CD8-positive, alpha-beta memory T cell (primary cell): ENCODE results near the gene LUZP2. TPM values are rescaled to one million over a fixed set of nuclear protein-coding genes. Genes with fewer than 3 reads are reported as not detected.
A peak's percentile ranks its signal among the peaks of the same experiment; 100 is the strongest.
"Not testable (repeated sequence)": the region's sequence is repeated elsewhere in the genome, so short reads cannot be mapped to it uniquely, and the experiment has no call there.

Experiments
- CTCF ChIA-PET: fragments of 350-600 bp; sonication (Branson Sonifier 250); formaldehyde crosslinking; loops from one replicate; lab custom pipeline; 2021; ENCODE audit warnings: antibody characterized with exemption; lab: Charles Lee
- POLR2A ChIA-PET: fragments of 350-600 bp; sonication (Branson Sonifier 250); formaldehyde crosslinking; loops from one replicate; lab custom pipeline; 2021; ENCODE audit warnings: antibody characterized with exemption; lab: Charles Lee
- DNase-seq, 5 donors: peaks; one replicate each; pipeline versions ENCODE4 v3.0.0 to v3.0.0-alpha.2; 2020 to 2022; ENCODE audit warnings: mixed read lengths in 1 of 5
- H3K27ac ChIP-seq: one replicate; pipeline ENCODE4 v1.7.0; 2013; ENCODE audit warnings: low read depth, mild to moderate bottlenecking, low read length, moderate library complexity
- H3K27me3 ChIP-seq: 2 replicates; pipeline ENCODE4 v1.7.0; 2013; ENCODE audit warnings: low read length, mild to moderate bottlenecking; ENCODE audit not compliant: insufficient read depth, poor library complexity, severe bottlenecking
- H3K36me3 ChIP-seq: 2 replicates; pipeline ENCODE4 v1.7.0; 2013; ENCODE audit warnings: mild to moderate bottlenecking, low read length, moderate library complexity; ENCODE audit not compliant: insufficient read depth
- H3K4me1 ChIP-seq: 2 replicates; pipeline ENCODE4 v1.7.0; 2013; ENCODE audit warnings: mild to moderate bottlenecking, low read length, moderate library complexity; ENCODE audit not compliant: insufficient read depth
- H3K4me3 ChIP-seq: 2 replicates; pipeline ENCODE4 v1.7.0; 2013; ENCODE audit warnings: mild to moderate bottlenecking, low read length
- H3K9me3 ChIP-seq: 2 replicates; pipeline ENCODE4 v1.7.0; 2013; ENCODE audit warnings: mild to moderate bottlenecking, low read length
- H3K27ac Mint-ChIP-seq, 8 donors: one replicate each; pipeline ENCODE4 v1.8.0; 2020 to 2021; ENCODE audit warnings: mixed read lengths in 8 of 8, mild to moderate bottlenecking in 6 of 8, inconsistent platforms in 3 of 8, moderate library complexity in 3 of 8
- H3K27me3 Mint-ChIP-seq, 2 donors: one replicate each; pipeline ENCODE4 v1.8.0; 2020 to 2021; ENCODE audit warnings: mixed read lengths in 2 of 2, mild to moderate bottlenecking in 1 of 2, moderate library complexity in 1 of 2
- H3K36me3 Mint-ChIP-seq, 3 donors: one replicate each; pipeline ENCODE4 v1.8.0; 2020 to 2021; ENCODE audit warnings: mixed read lengths in 3 of 3, inconsistent platforms in 1 of 3, mild to moderate bottlenecking in 1 of 3
- H3K4me1 Mint-ChIP-seq, 3 donors: one replicate each; pipeline ENCODE4 v1.8.0; 2020 to 2021; ENCODE audit warnings: mixed read lengths in 3 of 3, inconsistent platforms in 1 of 3, mild to moderate bottlenecking in 1 of 3
- H3K4me3 Mint-ChIP-seq, 7 donors: one replicate each; pipeline ENCODE4 v1.8.0; 2020 to 2021; ENCODE audit warnings: mixed read lengths in 7 of 7, mild to moderate bottlenecking in 6 of 7, moderate library complexity in 4 of 7, inconsistent platforms in 2 of 7
- H3K9me3 Mint-ChIP-seq, 5 donors: one replicate each; pipeline ENCODE4 v1.8.0; 2020 to 2022; ENCODE audit warnings: mixed read lengths in 5 of 5, mild to moderate bottlenecking in 3 of 5, moderate library complexity in 2 of 5, inconsistent platforms in 1 of 5
- polyA plus RNA-seq: library from polyadenylated mRNA; unstranded; fragments of 300-500 nt; fragmentation: Illumina TruSeq; gene quantifications from one replicate; pipeline ENCODE4 v1.2.3, GENCODE V29; 2021
- total RNA-seq, 2 experiments: library from RNA; stranded (reverse); gene quantifications; one replicate each; pipeline ENCODE4 v1.2.3, GENCODE V29; 2021

The LUZP2 gene
- total and polyA plus RNA-seq, 3 experiments from 2014 or later = not detected

- Mint-ChIP-seq H3K4me3 (no peak overlapping the region), H3K27ac (no peak overlapping the region), H3K4me1 (no peaks in the 10 kb centered on the region), H3K36me3 (no peaks in the 10 kb centered on the region), H3K27me3 (no peaks in the 10 kb centered on the region), H3K9me3 (peaks cover 0 to 29% (median 6%) of the 10 kb centered on the region in 5 donors)
- no peak for DNase-seq
- Histone ChIP-seq H3K4me1 (no peaks in the 10 kb centered on the region), H3K27ac (no peak overlapping the region), H3K36me3 (no peaks in the 10 kb centered on the region), H3K27me3 (no peaks in the 10 kb centered on the region), H3K4me3 (no peak overlapping the region), H3K9me3 (no peaks in the 10 kb centered on the region)
- ChIA-PET POLR2A (no interaction called here), CTCF (interaction anchor here (0.8 kb wide), 1 partner anchor 14 kb away, joined by 3 read pairs; no protein-coding TSS in a partner anchor)
Observed at GRCh38 chr11:24885580-24886173, 388.8 kb downstream of the LUZP2 start.

- no peak for DNase-seq
- no peaks in the 10 kb centered on the region for H3K9me3 ChIP-seq
- no peak overlapping the region for H3K4me3 ChIP-seq
- H3K27me3 ChIP-seq = no peaks in the 10 kb centered on the region
- no peaks in the 10 kb centered on the region for H3K4me1 ChIP-seq
- CTCF ChIA-PET = no interaction called here
- Mint-ChIP-seq H3K4me3 (no peak overlapping the region), H3K36me3 (no peaks in the 10 kb centered on the region), H3K27me3 (no peaks in the 10 kb centered on the region), H3K27ac (no peak overlapping the region), H3K9me3 (peaks cover 0 to 24% (median 2%) of the 10 kb centered on the region in 5 donors), H3K4me1 (no peaks in the 10 kb centered on the region)
- POLR2A ChIA-PET = no interaction called here
- no peaks in the 10 kb centered on the region for H3K36me3 ChIP-seq
- H3K27ac ChIP-seq = no peak overlapping the region
Observed at GRCh38 chr11:24886880-24887619, 390.2 kb downstream of the LUZP2 start.

DNA sequence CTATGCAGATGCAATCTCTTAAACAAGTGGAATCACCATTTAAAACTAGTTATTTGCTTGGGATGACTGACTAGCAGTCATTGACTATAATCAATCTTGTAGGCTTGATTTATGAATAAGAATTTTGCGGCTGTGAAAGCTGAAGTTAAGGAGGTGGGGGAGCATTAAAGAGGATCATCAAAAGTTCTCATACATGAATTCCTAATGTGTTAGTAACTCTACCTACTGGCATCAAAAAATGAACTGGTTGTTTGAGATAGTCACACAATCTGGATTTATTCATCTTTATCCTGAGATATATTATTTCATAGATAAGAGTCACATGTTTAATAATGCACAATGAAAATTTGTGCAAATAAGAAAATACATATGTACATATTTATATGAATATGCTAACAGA, 393.6 kb downstream of the LUZP2 start:
- H3K27ac Mint-ChIP-seq = no peak overlapping the region
- DNase-seq = no peak
- no peaks in the 10 kb centered on the region for H3K4me1 Mint-ChIP-seq
- ChIA-PET CTCF (no interaction called here), POLR2A (no interaction called here)
- no peaks in the 10 kb centered on the region for H3K36me3 Mint-ChIP-seq
- no peak overlapping the region for H3K27ac ChIP-seq
- no peaks in the 10 kb centered on the region for H3K9me3 ChIP-seq
- no peak overlapping the region for H3K4me3 ChIP-seq
- no peaks in the 10 kb centered on the region for H3K27me3 ChIP-seq
- peaks cover 0 to 32% (median 5%) of the 10 kb centered on the region in 5 donors for H3K9me3 Mint-ChIP-seq
- no peaks in the 10 kb centered on the region for H3K36me3 ChIP-seq
- no peaks in the 10 kb centered on the region for H3K4me1 ChIP-seq
- no peaks in the 10 kb centered on the region for H3K27me3 Mint-ChIP-seq
- no peak overlapping the region for H3K4me3 Mint-ChIP-seq

DNA sequence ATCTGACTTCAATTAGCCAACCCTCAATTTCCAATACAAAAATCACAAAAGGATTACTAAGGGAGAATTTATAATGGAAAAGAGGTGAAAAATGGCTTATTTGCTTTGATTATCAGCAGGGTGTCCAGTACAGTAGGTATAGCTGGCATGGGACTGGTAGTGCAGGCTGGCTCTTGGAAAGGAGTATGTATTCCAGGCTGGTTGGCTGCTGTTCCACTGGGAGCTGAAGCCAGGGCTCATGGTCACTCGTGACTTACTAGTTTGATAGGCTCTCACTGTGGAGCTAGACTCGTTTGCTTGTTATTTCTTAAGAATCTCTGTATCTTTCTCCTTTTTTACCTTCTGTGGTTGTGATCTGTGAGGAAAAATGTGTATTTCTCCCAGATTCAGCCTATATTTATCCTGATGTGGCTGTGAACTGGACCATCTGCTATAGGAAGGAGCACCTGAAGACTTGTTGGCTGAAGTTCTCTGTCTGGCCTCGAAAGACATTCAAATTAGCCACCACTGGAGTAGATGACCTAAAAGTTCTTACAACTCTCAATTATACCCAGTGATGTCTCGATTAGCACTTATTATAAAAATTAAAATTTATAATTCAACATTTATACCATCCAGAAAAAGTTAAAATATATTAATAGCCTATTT, 395.1 kb downstream of the LUZP2 start:
- DNase-seq, H3K27ac ChIP-seq, H3K9me3 ChIP-seq, H3K27me3 ChIP-seq, H3K4me3 Mint-ChIP-seq, H3K4me1 ChIP-seq, H3K4me1 Mint-ChIP-seq, POLR2A ChIA-PET, CTCF ChIA-PET, H3K36me3 Mint-ChIP-seq, H3K27me3 Mint-ChIP-seq, H3K4me3 ChIP-seq, H3K27ac Mint-ChIP-seq, H3K36me3 ChIP-seq: not testable (repeated sequence)
- peaks cover 0 to 32% (median 5%) of the 10 kb centered on the region in 5 donors for H3K9me3 Mint-ChIP-seq

GRCh38 chr11:24896118-24896835, 399.4 kb downstream of the LUZP2 start:
- POLR2A ChIA-PET = no interaction called here
- Mint-ChIP-seq H3K4me1 (no peaks in the 10 kb centered on the region), H3K4me3 (no peak overlapping the region), H3K9me3 (peaks cover 0 to 32% (median 12%) of the 10 kb centered on the region in 5 donors), H3K27me3 (no peaks in the 10 kb centered on the region), H3K27ac (no peak overlapping the region), H3K36me3 (no peaks in the 10 kb centered on the region)
- Histone ChIP-seq H3K4me3 (no peak overlapping the region), H3K4me1 (no peaks in the 10 kb centered on the region), H3K27me3 (no peaks in the 10 kb centered on the region), H3K27ac (no peak overlapping the region), H3K36me3 (no peaks in the 10 kb centered on the region), H3K9me3 (no peaks in the 10 kb centered on the region)
- CTCF ChIA-PET = no interaction called here
- DNase-seq = no peak

DNA sequence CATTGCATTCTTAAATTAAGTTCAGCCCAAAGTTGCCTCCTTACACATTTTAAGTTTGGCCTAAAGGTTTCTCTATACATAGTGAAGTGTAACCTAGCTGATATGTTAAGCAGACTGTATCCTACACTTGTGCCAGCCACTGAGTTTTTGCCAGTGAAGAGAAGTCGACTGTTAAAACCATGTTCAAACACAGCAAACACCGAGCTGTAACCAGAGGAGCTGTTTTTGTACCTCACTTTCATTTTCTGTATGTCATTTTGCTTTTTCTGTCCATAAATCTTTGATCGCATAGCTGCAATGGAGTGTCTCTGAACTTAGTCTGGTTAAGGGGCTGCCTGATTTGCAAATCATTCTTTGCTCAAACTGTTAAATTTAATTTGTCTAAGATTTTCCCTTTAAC, 403.7 kb downstream of the LUZP2 start:
- H3K4me3 ChIP-seq = no peak overlapping the region
- no peak overlapping the region for H3K4me3 Mint-ChIP-seq
- POLR2A ChIA-PET = no interaction called here
- DNase-seq = no peak
- no peak overlapping the region for H3K27ac ChIP-seq
- peaks cover 0 to 17% (median 8%) of the 10 kb centered on the region in 5 donors for H3K9me3 Mint-ChIP-seq
- H3K27me3 ChIP-seq = no peaks in the 10 kb centered on the region
- no peaks in the 10 kb centered on the region for H3K9me3 ChIP-seq
- no peaks in the 10 kb centered on the region for H3K36me3 Mint-ChIP-seq
- no peaks in the 10 kb centered on the region for H3K27me3 Mint-ChIP-seq
- no peak overlapping the region for H3K27ac Mint-ChIP-seq
- H3K4me1 Mint-ChIP-seq = no peaks in the 10 kb centered on the region
- H3K36me3 ChIP-seq = no peaks in the 10 kb centered on the region
- no peaks in the 10 kb centered on the region for H3K4me1 ChIP-seq
- CTCF ChIA-PET = interaction anchor here (0.8 kb wide), 1 partner anchor 15 kb away, joined by 3 read pairs; no protein-coding TSS in a partner anchor

DNA sequence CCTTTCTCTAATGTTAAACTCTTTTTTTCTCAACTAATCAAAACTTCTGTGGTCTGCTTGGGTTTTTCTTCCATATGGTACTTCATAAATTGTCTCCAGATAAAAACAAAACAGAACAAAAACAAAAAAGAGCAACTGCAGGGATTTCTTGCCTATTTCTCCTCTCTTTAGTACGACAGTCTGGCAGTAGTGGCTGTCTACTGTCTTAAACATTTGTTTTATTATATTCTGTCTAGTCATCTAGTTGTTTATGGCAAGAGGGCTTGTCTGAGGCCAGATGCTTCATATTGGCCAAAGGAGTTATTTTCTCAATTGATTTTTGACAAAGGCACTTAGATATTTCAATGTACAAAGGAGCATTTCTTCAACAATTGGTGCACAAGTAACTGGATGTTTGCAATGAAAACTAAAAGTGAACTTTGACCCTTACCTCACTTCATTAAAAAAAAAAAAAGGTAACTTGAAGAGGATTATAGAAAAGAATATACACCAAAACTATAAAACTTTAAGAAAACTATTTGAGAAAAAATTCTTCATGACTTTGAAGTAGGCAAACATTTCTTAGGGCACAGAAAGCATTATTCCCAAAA, 404.2 kb downstream of the LUZP2 start:
- ChIA-PET CTCF (no interaction called here), POLR2A (no interaction called here)
- no peak overlapping the region for H3K27ac Mint-ChIP-seq
- Histone ChIP-seq H3K27ac (no peak overlapping the region), H3K4me1 (no peaks in the 10 kb centered on the region), H3K4me3 (no peak overlapping the region), H3K27me3 (no peaks in the 10 kb centered on the region), H3K9me3 (no peaks in the 10 kb centered on the region), H3K36me3 (no peaks in the 10 kb centered on the region)
- H3K4me1 Mint-ChIP-seq = no peaks in the 10 kb centered on the region
- no peaks in the 10 kb centered on the region for H3K27me3 Mint-ChIP-seq
- peaks cover 0 to 20% (median 6%) of the 10 kb centered on the region in 5 donors for H3K9me3 Mint-ChIP-seq
- H3K4me3 Mint-ChIP-seq = peak overlapping the region in 1 of 7 donors; percentile 31
- DNase-seq = no peak
- no peaks in the 10 kb centered on the region for H3K36me3 Mint-ChIP-seq
